Measurements from ENCODE around the gene LPAR1.

GRCh38 chr9:111034170-111034897 is 3.9 kb downstream of the LPAR1 start:
- TF ChIP-seq CTCF (IDR thresholded peaks at IDR 0.05; ENCODE audit: low read depth, low read length) (no peak), EZH2phosphoT487 (IDR thresholded peaks at IDR 0.05; ENCODE audit: low read depth) (no peak)
